Inflammatory macrophage (primary cell): ENCODE measurements around the gene LCOR.
"Not testable (repeated sequence)": the region's sequence is repeated elsewhere in the genome, so short reads cannot be mapped to it uniquely, and the experiment has no call there.

Experiments used
- DNase-seq, 2 donors: peaks; one replicate each; pipeline ENCODE4 v3.0.0-alpha.2; 2020 to 2022

LCOR gene

GRCh38 chr10:96943161-96943560 lies 111.1 kb downstream of the LCOR start:
- DNase-seq: not testable (repeated sequence)

GRCh38 chr10:96947036-96947435 lies 114.9 kb downstream of the LCOR start:
- no peak for DNase-seq

- DNase-seq: no peak
Observed at GRCh38 chr10:96949039-96949683, 117.1 kb downstream of the LCOR start.

- no peak for DNase-seq
Observed at GRCh38 chr10:96951954-96952353, 119.9 kb downstream of the LCOR start.

- no peak for DNase-seq
Observed at GRCh38 chr10:96955794-96956193, 123.7 kb downstream of the LCOR start.

- DNase-seq: no peak
Observed at GRCh38 chr10:96958071-96958470, 126.0 kb downstream of the LCOR start.

- no peak for DNase-seq
Observed at GRCh38 chr10:96959733-96960132, 127.6 kb downstream of the LCOR start.

GRCh38 chr10:96960872-96961271 lies 128.8 kb downstream of the LCOR start:
- no peak for DNase-seq

GRCh38 chr10:96964131-96964530 lies 132.0 kb downstream of the LCOR start:
- DNase-seq: no peak

GRCh38 chr10:96967847-96968246 lies 135.7 kb downstream of the LCOR start:
- no peak for DNase-seq

GRCh38 chr10:96968682-96969423 lies 136.8 kb downstream of the LCOR start:
- DNase-seq: no peak

GRCh38 chr10:96971324-96971723 lies 139.2 kb downstream of the LCOR start:
- no peak for DNase-seq

GRCh38 chr10:96972264-96972663 lies 140.2 kb downstream of the LCOR start:
- DNase-seq: no peak

- peak in 1 of 2 donors; percentile 9 for DNase-seq
Observed at GRCh38 chr10:96973809-96974747, 142.0 kb downstream of the LCOR start.

- no peak for DNase-seq
Observed at GRCh38 chr10:96975136-96975535, 143.0 kb downstream of the LCOR start.

GRCh38 chr10:96978621-96979154 lies 146.6 kb downstream of the LCOR start:
- no peak for DNase-seq

GRCh38 chr10:96982149-96982930 lies 150.2 kb downstream of the LCOR start:
- no peak for DNase-seq

- peak in 1 of 2 donors; percentile 7 for DNase-seq
Observed at GRCh38 chr10:96984541-96985131, 152.5 kb downstream of the LCOR start.

GRCh38 chr10:96986200-96986856 lies 154.2 kb downstream of the LCOR start:
- no peak for DNase-seq

- no peak for DNase-seq
Observed at GRCh38 chr10:96987141-96987841, 155.2 kb downstream of the LCOR start.

- no peak for DNase-seq
Observed at GRCh38 chr10:96987842-96988175, 155.7 kb downstream of the LCOR start.
